ENCODE results near the gene PLEKHB1. TPM values are rescaled to one million over a fixed set of nuclear protein-coding genes. Genes with fewer than 3 reads are reported as not detected.

PLEKHB1 gene, protein sequence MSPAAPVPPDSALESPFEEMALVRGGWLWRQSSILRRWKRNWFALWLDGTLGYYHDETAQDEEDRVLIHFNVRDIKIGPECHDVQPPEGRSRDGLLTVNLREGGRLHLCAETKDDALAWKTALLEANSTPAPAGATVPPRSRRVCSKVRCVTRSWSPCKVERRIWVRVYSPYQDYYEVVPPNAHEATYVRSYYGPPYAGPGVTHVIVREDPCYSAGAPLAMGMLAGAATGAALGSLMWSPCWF
- total RNA-seq = not detected in 2 replicates

DNA sequence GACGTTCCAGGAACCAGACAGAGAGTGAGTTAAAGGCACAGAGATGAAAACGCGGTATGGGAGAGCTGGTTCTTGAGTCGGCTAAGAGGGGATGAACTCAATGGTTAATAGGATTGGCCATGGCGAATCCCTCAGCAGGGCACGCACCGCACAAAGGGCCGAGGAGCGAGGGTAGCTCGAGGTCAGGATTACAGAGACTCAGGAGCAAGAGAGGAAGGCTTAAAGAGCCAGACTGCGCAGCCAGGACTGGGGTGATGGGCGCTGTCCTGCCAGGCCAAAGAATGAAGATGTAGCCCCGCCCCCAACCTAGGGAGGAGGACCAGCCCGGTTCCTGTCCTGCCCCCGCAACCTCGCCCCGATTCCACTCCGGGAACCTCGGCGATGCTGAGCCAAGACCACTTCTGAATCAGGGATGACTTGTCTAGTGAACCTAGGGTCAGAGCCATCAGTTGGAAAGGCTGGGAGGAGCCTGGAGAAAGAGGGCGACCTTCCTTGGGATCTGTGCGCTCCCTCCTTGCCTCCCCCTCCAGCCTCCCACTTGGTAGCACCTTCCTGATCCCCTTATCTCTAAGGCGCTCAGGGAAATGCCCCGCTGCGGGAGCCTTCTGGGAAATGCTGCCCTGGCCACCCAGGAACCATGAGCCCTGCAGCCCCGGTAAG lies at the start of gene PLEKHB1:
TSS of gene PLEKHB1 (plus strand) at position 610 of the 660 bp plus-strand sequence. CDS start at position 638, 28 bp downstream.

DNA sequence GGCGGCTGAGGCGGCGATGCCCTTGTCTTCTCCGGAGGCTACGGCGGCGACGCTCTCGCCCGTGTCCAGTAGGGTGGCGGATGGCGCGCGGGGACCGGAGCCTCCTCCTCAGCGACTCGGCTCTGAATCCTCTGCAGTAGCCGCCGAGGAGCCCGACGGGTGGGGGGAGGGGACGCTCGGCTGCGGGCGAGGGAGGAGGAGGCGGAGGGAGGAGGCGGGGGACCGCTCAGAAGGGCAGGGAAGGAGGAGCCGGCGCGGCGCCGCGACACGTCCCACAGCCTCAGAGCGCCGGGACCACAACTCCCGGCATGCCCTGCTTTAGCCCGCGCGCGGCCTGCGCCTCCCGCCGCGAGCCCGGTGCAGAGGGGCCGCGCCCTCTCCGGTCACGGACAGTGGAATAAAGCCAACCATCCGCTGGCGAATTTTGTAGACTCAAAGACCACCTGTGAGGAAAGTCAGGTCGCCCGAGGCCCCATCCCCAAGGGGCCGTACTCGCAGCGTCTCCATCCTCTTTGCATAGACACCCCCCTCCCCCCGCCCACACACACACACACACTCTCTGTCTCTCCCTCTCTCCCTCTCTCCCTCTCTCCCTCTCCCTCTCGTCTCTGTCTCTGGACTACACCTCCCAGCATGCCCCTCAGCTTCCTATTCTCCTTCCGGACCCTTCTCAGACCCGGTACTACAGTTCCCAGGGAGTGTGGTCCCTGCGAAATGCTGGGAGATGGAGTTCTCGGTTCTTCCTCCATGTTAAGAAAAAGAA lies 48.2 kb upstream of the PLEKHB1 start, which contains the start of gene FAM168A:
TSS of gene FAM168A (minus strand) at position 157 of the 763 bp plus-strand sequence. CDS start 129,638 bp downstream, outside the sequence.

Other genes with a start within 250 kb of the PLEKHB1 start
- gene FAM168A, start 48.5 kb upstream of the PLEKHB1 start, total RNA-seq = 14.1 and 16.3 TPM in 2 replicates
- 83.6 and 106 TPM in 2 replicates for gene RAB6A, start 114.5 kb downstream of the PLEKHB1 start, total RNA-seq
- 19.6 and 30.1 TPM in 2 replicates for gene MRPL48, start 141.3 kb downstream of the PLEKHB1 start, total RNA-seq
- 80.6 and 97.2 TPM in 2 replicates for gene COA4, start 230.3 kb downstream of the PLEKHB1 start, total RNA-seq
- gene PAAF1, start 230.4 kb downstream of the PLEKHB1 start, total RNA-seq = 7.6 and 26.2 TPM in 2 replicates